Mucosa of rectum (tissue), 2 donors: ENCODE data around the gene NOP14.
"Not testable (repeated sequence)": the region's sequence is repeated elsewhere in the genome, so short reads cannot be mapped to it uniquely, and the experiment has no call there.

Experiments
- H3K27ac ChIP-seq, 2 donors: one replicate each; pipeline ENCODE4 v1.7.0; 2013; ENCODE audit warnings: inconsistent platforms in 2 of 2, low read depth in 2 of 2, low read length in 2 of 2
- H3K27me3 ChIP-seq, 2 donors: one replicate each; pipeline ENCODE4 v1.7.0; 2013; ENCODE audit warnings: low read length in 2 of 2; ENCODE audit not compliant: control insufficient read depth in 2 of 2, insufficient read depth in 2 of 2
- H3K36me3 ChIP-seq, 2 donors: one replicate each; pipeline ENCODE4 v1.7.0; 2013; ENCODE audit warnings: low read length in 2 of 2; ENCODE audit not compliant: control insufficient read depth in 2 of 2, insufficient read depth in 2 of 2
- H3K4me1 ChIP-seq, 2 donors: one replicate each; pipeline ENCODE4 v1.7.0; 2013; ENCODE audit warnings: low read length in 2 of 2, mild to moderate bottlenecking in 1 of 2; ENCODE audit not compliant: control insufficient read depth in 2 of 2, insufficient read depth in 2 of 2
- H3K4me3 ChIP-seq, 2 donors: one replicate each; pipeline ENCODE4 v1.7.0; 2013; ENCODE audit warnings: low read length in 2 of 2
- H3K9ac ChIP-seq, 2 donors: one replicate each; pipeline ENCODE4 v1.7.0; 2013; ENCODE audit warnings: low read length in 2 of 2, low read depth in 1 of 2, mild to moderate bottlenecking in 1 of 2
- H3K9me3 ChIP-seq, 2 donors: one replicate each; pipeline ENCODE4 v1.7.0; 2013; ENCODE audit warnings: low read length in 2 of 2; ENCODE audit not compliant: control insufficient read depth in 2 of 2
- donor health status: healthy.
- donor health status: Normal muscosa, but diverticular disease.

NOP14 gene

GRCh38 chr4:2923668-2924173 lies 39.5 kb downstream of the NOP14 start:
- Histone ChIP-seq H3K36me3 (peaks cover 37 to 56% of the 10 kb centered on the region in 2 donors), H3K27ac (no peak overlapping the region)

GRCh38 chr4:2923141-2923551 lies 40.1 kb downstream of the NOP14 start:
- Histone ChIP-seq H3K36me3 (peaks cover 34 to 50% of the 10 kb centered on the region in 2 donors), H3K4me1 (no peaks in the 10 kb centered on the region), H3K4me3 (no peak overlapping the region), H3K27me3 (no peaks in the 10 kb centered on the region), H3K9ac (no peak overlapping the region), H3K9me3 (no peaks in the 10 kb centered on the region), H3K27ac (no peak overlapping the region)

More at GRCh38 chr4:2923668-2924173, 39.5 kb downstream of the NOP14 start:
- no peaks in the 10 kb centered on the region for H3K9me3 ChIP-seq
- H3K4me3 ChIP-seq: no peak overlapping the region
- H3K9ac ChIP-seq: no peak overlapping the region
- no peaks in the 10 kb centered on the region for H3K4me1 ChIP-seq
- no peaks in the 10 kb centered on the region for H3K27me3 ChIP-seq

GRCh38 chr4:2922453-2923101 lies 40.6 kb downstream of the NOP14 start:
- not testable (repeated sequence) for H3K27ac ChIP-seq, H3K9me3 ChIP-seq, H3K9ac ChIP-seq, H3K27me3 ChIP-seq, H3K4me1 ChIP-seq, H3K4me3 ChIP-seq
- H3K36me3 ChIP-seq: peaks cover 32 to 46% of the 10 kb centered on the region in 2 donors

- peaks cover 12 to 34% of the 10 kb centered on the region in 2 donors for H3K36me3 ChIP-seq
- H3K9me3 ChIP-seq, H3K4me1 ChIP-seq, H3K9ac ChIP-seq, H3K27me3 ChIP-seq, H3K4me3 ChIP-seq, H3K27ac ChIP-seq: not testable (repeated sequence)
Measured at GRCh38 chr4:2918714-2919113, 44.5 kb downstream of the NOP14 start.

- peaks cover 16 to 34% of the 10 kb centered on the region in 2 donors for H3K36me3 ChIP-seq
- not testable (repeated sequence) for H3K27ac ChIP-seq, H3K9me3 ChIP-seq, H3K4me1 ChIP-seq, H3K4me3 ChIP-seq, H3K9ac ChIP-seq, H3K27me3 ChIP-seq
Measured at GRCh38 chr4:2918300-2918699, 44.9 kb downstream of the NOP14 start.

- H3K27me3 ChIP-seq, H3K9me3 ChIP-seq, H3K4me3 ChIP-seq, H3K4me1 ChIP-seq, H3K27ac ChIP-seq, H3K9ac ChIP-seq: not testable (repeated sequence)
- peaks cover 25 to 39% of the 10 kb centered on the region in 2 donors for H3K36me3 ChIP-seq
Measured at GRCh38 chr4:2916696-2917095, 46.5 kb downstream of the NOP14 start.

GRCh38 chr4:2915789-2916188 lies 47.4 kb downstream of the NOP14 start:
- Histone ChIP-seq H3K9me3 (no peaks in the 10 kb centered on the region), H3K4me3 (no peak overlapping the region), H3K27me3 (no peaks in the 10 kb centered on the region), H3K4me1 (no peaks in the 10 kb centered on the region), H3K9ac (no peak overlapping the region), H3K36me3 (peaks cover 30 to 45% of the 10 kb centered on the region in 2 donors), H3K27ac (no peak overlapping the region)

- no peaks in the 10 kb centered on the region for H3K4me1 ChIP-seq
- H3K27me3 ChIP-seq: no peaks in the 10 kb centered on the region
- no peak overlapping the region for H3K27ac ChIP-seq
- no peak overlapping the region for H3K4me3 ChIP-seq
- H3K9ac ChIP-seq: no peak overlapping the region
- no peaks in the 10 kb centered on the region for H3K9me3 ChIP-seq
- H3K36me3 ChIP-seq: peaks cover 40 to 57% of the 10 kb centered on the region in 2 donors
Measured at GRCh38 chr4:2914256-2915126, 48.7 kb downstream of the NOP14 start.

- Histone ChIP-seq H3K9me3 (no peaks in the 10 kb centered on the region), H3K27ac (no peak overlapping the region), H3K36me3 (peaks cover 54 to 70% of the 10 kb centered on the region in 2 donors), H3K27me3 (no peaks in the 10 kb centered on the region), H3K9ac (no peak overlapping the region), H3K4me1 (peaks cover 0 to 3% of the 10 kb centered on the region in 2 donors), H3K4me3 (no peak overlapping the region)
Measured at GRCh38 chr4:2913168-2913567, 50.0 kb downstream of the NOP14 start.

- peaks cover 62 to 82% of the 10 kb centered on the region in 2 donors for H3K36me3 ChIP-seq
Measured at GRCh38 chr4:2911868-2912267, 51.3 kb downstream of the NOP14 start.

More at GRCh38 chr4:2911868-2912267, 51.3 kb downstream of the NOP14 start:
- Histone ChIP-seq H3K9ac (no peak overlapping the region), H3K4me3 (no peak overlapping the region), H3K27me3 (no peaks in the 10 kb centered on the region), H3K4me1 (peaks cover 4 to 5% of the 10 kb centered on the region in 2 donors), H3K9me3 (no peaks in the 10 kb centered on the region), H3K27ac (no peak overlapping the region)
